HTR-8/SVneo (cell line): ENCODE data around the gene RHOT2.
"Not testable (repeated sequence)": the region's sequence is repeated elsewhere in the genome, so short reads cannot be mapped to it uniquely, and the experiment has no call there.

Experiments used
- DNase-seq: peaks from one replicate; pipeline ENCODE4 v3.0.0; 2011; ENCODE audit warnings: low spot score, mixed read lengths; ENCODE audit not compliant: insufficient read length
- FAIRE-seq: peaks from 2 replicates; lab custom pipeline; 2011; peaks lifted over from hg19 to GRCh38; lab: Jason Lieb, UNC

Gene RHOT2

DNA sequence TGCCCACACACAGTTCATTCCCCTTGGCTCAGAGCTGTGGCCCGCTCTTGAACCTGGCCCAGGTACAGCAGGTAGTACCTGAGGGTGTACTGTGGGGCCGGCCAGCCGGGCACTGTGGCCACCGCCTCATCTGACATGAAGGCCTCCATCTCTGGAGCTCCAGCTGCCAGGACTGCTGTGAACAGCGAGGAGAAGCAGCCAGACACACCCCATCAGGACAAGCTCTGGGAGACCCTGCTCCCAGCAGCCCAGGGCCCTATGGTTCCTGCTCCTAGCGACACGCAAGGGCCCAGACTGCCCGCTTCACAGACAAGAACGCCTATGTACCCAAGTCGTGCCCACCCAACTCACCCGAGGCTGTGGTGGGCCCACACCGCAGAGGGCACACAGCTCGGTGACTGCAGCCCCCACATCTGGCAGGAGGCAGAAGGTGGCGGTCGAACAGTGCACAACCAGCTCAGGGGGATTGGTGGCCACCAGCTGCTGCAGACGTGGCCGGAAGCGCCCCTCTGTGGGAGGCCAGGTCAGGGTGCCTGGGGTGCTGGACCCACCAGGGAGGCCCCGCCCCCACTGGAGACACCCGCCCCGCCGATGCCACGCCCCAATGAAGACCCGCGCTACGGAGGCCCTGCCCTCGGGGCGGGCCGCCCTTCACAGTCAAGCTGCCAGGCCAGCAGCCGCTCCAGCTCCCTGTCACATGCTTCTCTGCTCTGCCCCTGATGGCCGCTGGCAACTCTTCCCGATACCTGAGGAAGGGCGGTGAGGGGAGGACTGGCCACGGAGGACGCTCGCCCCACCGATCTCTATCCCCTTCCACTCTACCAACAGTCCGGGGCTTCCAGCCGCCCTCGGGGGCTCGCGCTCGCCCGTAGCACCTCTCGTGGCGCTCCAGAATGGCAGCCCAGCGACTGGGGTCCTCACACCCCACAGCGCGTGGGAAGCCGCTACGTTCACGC is 11.2 kb downstream of the RHOT2 start:
- FAIRE-seq (peak; percentile 71), DNase-seq (no peak)

DNA sequence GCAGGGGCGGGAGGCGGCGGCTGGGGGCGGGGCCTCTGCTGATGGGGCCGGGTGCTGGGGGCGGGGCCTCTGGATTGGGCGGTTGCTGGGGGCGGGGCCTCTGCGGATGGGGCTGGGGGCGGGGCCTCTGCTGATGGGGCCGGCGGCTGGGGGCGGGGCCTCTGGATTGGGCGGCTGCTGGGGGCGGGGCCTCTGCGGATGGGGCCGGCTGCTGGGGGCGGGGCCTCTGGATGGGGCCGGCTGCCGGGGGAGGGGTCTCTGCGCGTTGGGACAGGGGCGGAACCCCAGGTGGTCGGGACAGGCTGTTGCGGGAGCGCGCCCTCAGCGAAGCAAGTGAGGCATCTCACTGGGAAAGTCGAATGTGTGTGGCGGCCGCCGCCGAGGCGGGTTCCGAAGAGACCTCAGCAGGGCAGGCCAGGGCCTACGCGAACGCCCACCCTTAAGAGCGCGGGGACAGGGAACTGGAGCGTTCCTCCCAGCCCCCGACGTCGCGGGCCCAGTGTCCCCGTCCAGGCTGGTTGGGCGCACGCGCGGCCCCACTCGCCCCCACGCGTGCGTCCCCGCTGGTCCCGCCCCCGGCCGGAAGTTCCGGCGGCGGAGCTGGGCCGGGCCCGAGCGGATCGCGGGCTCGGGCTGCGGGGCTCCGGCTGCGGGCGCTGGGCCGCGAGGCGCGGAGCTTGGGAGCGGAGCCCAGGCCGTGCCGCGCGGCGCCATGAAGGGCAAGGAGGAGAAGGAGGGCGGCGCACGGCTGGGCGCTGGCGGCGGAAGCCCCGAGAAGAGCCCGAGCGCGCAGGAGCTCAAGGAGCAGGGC is 12.1 kb downstream of the RHOT2 start, which contains the start of gene STUB1:
STUB1 (plus strand) TSS at position 597 of the 811 bp plus-strand sequence; CDS start at position 713, 116 bp downstream.
- peak; percentile 79 for DNase-seq
- FAIRE-seq: peak; percentile 81

DNA sequence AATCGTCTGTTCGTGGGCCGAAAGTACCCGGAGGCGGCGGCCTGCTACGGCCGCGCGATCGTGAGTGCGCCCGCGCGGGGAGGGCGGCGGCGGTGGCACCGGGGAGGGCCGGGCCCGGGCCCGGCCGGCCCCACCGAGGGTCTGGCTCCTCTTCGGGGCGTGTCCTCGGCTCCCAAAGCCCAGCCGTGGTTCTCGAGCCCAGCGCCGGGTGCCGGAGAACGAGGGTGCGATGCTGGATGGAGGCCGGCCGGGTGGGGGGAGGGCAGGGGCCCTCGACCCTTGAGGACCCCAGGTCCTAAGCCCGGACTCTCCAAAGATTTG is 12.7 kb downstream of the RHOT2 start:
- DNase-seq (no peak), FAIRE-seq (no peak)

DNA sequence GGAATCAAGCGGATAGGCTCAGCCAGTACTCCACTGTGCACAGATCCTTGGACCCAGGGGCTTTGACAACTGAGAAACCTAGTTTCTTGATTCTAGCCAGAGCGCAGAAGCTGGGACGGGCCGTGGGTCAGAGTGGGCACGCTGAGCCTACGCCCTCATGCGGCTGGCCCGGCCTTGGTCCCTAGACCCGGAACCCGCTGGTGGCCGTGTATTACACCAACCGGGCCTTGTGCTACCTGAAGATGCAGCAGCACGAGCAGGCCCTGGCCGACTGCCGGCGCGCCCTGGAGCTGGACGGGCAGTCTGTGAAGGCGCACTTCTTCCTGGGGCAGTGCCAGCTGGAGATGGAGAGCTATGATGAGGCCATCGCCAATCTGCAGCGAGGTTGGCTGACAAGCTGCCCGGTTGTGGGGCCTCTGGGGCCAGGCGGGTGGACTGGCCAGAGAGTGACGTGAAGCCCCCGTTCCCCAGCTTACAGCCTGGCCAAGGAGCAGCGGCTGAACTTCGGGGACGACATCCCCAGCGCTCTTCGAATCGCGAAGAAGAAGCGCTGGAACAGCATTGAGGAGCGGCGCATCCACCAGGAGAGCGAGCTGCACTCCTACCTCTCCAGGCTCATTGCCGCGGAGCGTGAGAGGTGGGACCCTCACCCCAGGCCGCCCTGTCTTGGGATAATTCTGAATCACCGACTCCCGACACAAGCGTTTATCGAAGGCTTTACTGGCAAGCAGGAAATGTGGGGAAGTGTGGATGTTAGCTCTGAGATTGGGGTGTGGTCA is 13.2 kb downstream of the RHOT2 start:
- FAIRE-seq: no peak
- no peak for DNase-seq

DNA sequence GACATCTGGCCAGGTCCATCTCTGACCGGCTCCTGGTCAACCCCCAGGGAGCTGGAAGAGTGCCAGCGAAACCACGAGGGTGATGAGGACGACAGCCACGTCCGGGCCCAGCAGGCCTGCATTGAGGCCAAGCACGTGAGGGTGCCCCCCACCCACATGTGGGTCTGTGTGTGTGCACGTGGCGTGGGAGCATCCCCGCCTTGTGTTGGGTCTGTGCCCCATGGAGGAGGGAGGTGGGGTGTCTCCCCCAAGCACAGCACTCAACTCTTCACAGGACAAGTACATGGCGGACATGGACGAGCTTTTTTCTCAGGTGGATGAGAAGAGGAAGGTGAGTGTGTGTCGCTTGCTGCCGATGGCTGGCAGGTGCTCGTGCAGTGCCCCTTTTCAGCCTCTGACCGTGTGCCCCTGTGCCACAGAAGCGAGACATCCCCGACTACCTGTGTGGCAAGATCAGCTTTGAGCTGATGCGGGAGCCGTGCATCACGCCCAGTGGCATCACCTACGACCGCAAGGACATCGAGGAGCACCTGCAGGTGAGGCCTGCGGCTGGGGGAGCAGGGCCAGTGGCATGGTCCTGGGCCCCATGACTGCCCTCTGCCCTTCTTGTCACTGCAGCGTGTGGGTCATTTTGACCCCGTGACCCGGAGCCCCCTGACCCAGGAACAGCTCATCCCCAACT is 14.0 kb downstream of the RHOT2 start:
- FAIRE-seq: no peak
- no peak for DNase-seq

DNA sequence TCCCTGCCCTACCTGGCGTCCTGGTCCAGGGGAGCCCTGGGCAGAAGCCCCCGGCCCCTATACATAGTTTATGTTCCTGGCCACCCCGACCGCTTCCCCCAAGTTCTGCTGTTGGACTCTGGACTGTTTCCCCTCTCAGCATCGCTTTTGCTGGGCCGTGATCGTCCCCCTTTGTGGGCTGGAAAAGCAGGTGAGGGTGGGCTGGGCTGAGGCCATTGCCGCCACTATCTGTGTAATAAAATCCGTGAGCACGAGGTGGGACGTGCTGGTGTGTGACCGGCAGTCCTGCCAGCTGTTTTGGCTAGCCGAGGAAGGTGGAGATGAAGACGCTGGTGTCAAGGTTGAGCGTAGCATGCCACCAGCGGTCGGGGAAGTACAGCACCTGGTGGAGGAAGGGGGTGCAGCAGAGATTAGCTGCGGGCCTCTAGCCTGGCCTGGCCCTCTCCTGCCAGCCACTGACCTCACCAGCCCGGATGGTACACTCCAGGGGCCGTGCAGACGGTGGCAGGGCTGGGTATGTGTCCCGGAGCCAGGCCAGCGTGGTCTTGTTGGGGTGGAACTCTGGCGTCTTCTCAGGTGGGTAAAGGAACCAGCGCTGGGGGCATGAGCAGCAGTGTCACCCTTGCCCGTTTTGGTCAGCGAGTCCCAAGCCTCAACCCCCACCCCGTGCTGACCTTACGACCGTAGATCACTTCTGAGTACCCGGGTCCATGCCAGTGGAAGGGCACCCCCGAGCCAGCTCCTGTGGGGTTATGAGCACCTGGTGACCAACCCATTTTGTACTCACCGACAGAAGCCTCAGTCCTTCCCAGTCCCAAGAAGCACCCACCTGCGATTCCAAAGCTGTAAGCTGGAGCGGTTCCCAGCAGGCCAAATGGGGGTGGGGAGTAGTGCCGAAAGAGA is 14.8 kb downstream of the RHOT2 start:
- DNase-seq: no peak
- peak; percentile 62 for FAIRE-seq

DNA sequence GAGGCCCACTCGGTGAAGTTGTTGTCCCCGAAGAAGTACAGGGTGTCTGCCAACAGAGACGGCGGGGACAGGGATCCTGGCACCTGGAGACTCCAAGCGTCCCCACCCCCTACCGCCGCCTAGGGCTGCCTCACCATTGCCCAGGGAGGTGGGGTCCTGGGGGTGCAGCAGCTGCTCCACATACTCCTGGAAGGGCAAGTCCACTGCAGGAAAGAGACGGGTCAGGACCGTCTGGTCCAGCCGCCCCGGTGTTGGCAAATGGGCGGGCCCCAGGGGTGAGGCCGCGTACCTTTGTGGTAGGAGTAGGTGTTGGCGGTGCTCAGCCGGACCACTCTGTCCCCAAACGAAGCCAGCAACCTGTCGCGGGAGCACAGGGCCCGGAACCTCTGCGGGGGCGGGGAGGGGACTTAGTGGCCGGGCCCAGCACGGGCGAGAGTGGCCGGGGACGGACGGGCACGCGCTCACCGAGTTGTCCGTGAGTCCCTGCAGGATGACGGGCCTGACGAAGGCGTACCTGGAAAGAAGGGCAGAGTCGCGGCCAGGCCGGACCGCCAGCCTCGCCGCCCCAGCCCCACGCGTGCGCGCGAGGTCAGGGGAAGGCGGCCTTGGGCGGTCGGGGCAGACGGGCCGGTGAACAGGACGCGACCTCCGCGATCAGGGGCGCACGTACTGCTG is 15.6 kb downstream of the RHOT2 start:
- FAIRE-seq (peak; percentile 44), DNase-seq (no peak)

DNA sequence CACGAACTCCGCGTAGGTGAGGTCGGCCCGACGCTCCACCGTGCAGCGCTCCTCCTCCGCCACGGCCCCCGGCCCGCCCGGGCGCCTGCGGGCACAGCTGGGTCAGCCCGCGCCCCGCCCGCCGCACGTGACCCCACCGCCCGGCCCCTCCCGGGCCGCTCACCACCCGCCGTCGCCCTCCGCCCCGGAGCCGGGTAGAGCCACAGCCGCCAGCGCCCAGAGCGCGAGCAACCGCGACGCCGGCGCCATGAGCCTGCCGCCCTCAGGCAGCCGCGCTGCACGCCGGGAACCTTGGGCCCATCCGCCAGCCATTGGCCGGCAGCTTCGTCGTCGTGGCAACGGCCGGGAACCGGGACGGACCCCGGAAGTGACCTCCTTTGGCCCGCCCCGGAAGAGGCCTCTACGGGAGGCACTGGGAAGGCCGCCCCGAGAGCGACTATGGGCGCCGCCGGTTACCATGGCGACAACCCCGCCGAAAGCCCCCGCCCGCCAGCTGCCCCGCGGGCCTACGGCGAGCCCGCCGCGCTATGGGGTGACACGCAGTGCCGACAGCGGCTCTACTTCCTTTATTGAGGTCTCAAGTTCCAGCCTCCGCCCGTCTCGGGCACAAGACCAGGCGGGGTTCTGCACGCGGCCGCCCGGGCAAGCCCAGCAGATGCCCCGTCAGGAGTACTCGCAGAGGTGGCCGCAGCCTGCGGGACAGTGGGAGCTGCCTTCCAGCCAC is 16.3 kb downstream of the RHOT2 start, which contains the start of gene JMJD8:
JMJD8 (minus strand) TSS at position 264 of the 724 bp plus-strand sequence; CDS start at position 249, 15 bp downstream.
- peak; percentile 85 for FAIRE-seq

DNA sequence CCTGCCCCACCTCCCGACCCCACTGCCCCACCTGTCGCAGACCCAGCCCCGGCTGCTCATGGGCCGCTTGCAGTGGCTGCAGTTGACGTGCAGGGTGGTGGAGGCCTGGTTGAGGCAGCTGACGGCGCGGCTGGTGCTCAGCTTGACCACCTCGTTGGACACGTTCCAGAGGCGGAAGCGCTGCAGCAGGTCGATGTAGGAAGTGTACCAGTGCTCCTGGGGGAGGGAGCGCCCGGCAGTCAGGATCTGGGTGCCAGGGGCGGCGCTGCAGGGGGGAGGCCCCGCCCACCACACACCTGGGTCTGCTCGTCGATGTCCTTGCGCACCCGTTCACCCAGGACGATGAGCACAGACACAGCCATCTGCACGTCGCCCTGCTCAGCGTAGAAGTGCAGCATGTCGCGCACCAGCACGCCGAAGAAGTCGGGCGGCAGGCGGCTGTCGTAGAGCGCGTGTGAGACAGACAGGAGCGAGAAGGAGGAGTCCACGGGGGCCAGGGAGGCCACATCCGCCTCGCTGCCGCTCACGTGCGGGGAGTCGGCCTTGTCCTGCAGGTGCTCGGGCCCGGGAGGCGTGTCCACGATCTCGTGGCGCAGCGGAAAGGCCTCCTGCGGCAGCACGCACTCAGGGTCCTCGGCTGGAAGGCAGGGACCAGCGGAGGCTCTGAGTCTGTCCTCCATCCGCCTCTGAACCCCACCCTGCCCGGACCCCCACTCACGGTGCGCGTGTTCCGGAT is 17.2 kb downstream of the RHOT2 start:
- DNase-seq (no peak), FAIRE-seq (no peak)

More for the DNA sequence above, 16.3 kb downstream of the RHOT2 start, which contains the start of gene JMJD8:
- DNase-seq: peak; percentile 90

DNA sequence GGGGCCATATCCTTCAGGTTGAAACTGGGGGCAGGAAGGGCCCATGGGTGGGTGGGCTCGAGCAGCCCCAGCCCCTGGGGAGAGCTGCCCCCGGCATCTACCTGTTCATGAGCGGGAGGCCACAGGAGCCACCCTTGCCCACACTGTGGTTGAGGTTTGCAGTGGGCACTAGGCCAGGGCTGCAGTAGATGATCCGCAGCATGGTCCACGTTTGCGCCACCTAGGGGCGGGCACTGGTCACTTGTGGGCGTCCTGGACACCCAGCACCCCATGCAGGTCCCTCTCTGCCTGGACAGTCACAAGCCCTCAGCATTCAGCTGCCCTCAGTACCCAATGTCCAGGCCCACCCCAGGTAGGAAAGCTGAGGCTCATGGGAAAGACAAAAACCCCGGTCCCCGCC is 18.0 kb downstream of the RHOT2 start:
- FAIRE-seq (no peak), DNase-seq (no peak)

DNA sequence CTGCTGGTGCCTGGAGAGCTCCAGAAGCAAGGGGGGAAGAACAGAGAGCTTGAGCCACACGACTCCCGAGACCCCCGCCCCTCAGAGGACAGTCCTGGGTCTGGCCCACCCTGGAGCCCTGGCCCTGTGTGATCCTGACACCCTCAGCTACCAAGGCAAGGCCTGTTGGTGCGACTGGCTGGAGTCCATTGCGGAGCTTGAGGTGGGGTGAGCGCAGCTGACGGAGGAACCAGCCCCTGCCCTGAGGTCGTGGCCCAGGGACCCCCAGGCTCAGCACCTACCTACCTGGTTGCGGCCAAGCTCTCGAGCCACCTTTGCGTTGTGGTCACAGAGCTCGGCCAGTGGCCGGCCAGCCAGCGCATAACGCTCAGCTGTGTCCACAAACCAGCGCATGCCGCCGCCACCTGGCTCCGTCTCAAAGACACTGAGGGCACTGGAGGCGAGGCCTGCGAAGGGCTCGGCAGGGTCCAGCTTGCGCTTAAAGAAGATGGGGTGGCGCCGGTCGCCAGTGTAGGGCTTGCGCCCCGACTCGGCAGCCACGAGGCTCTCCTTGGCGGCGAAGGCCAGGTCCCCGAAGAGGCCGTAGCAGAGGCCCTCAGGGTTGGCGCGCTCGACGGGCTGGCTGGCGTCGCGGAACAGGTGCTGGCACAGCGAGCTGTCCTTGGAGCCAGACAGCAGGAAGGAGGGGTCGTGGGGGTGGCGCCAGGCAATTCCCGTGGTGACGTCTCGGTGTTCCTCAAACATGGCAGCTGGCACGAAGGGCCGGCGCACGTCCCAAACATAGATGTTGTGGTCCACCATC is 18.7 kb downstream of the RHOT2 start:
- no peak for DNase-seq
- FAIRE-seq: no peak

DNA sequence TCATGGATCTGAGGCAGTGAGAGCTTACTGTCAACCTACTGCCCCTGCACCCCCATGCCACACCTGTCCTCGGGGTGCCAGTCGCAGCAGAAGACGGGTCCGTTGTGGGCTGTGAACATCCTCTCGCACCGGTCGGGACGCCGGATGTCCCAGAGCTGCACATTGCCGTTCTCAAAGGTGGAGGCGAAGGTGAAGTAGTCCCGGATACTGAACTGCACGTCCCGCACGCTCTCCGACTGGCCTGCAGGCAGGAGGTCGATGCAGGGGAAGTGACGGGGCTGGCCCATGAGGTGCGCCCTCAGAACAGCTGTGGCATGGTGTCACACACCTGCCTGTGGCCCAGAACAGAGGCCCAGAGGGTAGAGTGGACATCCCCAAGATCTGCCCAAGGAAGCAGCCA is 19.6 kb downstream of the RHOT2 start:
- no peak for DNase-seq
- FAIRE-seq: no peak

DNA sequence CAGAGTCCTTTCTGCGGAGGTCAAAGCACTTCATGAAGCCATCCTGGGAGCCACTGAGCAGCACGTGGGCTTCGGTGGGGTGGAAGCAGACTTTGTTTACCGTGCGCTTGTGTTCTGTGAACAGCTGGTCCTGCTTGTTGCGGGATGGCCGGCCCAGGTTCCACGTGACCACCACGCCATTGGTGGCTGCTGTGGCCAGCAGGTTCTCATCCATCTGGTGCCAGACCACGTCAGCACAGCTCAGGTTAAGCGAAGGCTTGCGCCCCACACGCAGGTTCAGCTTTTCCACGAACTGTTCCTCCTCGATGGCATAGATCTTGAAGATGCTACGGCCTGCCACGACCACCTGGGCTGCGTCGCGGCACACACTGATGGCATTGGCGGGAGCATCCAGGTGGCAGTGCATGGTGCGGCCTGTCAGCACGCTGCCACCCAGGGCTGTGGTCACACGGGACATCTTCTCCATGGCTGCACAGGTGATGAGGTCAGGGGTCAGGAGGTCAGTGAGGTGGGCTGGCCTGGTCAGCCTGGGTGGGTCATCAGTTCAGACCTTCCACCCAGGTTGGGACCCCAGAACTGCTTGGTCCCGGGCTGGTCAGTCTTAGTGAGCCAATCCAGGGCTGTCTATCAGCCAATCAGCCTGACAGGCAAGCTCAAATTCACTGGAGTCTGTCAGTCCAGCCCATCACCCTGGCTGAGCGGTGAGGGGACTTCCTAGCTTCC is 21.4 kb downstream of the RHOT2 start:
- DNase-seq (no peak), FAIRE-seq (no peak)

DNA sequence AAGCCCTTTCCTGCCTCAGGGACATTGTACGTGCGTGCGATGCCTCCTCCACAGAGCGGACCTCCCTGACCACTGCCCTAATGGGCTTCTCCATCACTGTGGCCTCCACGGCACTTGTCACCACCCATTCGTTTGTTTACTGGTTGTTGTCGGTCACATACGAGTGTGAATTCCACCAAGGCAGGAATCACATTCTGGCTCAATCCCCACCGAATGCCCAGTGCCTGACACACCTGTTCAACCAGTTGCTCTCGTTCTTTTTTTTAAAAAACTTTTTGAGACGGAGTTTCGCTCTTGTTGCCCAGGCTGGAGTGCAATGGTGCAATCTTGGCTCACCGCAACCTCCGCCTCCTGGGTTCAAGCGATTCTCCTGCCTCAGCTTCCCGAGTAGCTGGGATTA is 23.3 kb downstream of the RHOT2 start:
- FAIRE-seq, DNase-seq: not testable (repeated sequence)

DNA sequence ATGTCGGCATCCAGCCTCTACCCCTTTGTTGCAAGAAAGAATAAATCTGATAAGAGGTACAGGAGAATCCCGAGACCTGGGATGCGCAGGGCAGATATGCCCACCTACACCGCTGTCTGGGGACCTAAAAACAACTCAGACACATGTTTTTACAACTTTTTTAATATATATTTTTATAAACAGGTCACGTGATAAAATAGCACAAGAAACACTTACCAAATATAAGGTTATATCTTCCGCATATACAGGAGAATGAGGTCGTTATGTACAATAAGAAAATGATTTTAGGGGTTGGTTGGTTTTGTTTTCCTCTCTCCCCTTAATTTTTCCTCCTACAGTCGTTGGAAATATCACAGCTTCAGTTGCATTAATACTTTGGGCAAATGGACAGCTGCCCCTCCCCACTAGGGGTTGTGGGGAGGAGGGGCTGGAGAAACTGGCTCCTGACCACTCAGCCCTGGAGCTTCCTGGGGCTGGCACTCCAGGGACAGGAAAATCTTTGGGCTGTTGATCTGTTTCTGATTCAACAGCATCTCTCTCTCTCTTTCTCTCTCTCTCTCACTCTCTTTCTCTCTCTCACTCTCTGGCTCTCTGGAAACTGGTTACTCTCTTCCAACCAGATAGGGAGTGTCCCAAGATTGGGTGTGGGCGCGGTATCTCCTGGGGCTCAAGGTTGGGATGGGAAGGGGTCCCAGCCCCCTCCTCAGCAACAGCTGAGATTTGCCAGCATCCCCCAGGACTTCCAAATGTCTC is 24.6 kb downstream of the RHOT2 start:
- FAIRE-seq (no peak), DNase-seq (no peak)
